ENCODE data around the gene EXTL1.

The EXTL1 gene

GRCh38 chr1:26041401-26041800 lies 19.8 kb downstream of the EXTL1 start:
- no peak overlapping the region for H3K4me3 ChIP-seq (ENCODE audit: low read depth, low read length)
- no peak for DNase-seq (ENCODE audit: low read depth)
- no peak for TF ChIP-seq CTCF (IDR thresholded peaks at IDR 0.05; ENCODE audit: low read depth, low read length, missing control alignments)

DNA sequence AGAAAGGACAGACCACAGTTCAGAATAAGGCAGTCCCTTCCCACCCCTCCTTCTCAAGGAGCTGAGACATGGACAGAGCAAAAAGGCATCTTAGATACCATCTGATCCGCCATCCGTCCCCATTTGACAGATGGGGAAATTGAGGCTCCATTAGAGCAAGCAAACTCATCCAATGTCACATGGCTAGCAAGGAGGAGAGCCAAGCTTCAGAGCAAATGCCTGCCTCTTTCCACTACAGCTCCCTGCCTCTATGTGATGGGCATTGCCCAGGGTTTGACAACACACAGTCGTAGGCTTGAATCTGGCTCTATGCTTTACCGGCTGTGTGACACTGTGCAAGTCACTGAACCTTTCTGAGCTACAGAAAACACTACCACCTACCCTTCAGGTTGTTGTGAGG lies 20.4 kb downstream of the EXTL1 start:
- no peak for TF ChIP-seq CTCF (IDR thresholded peaks at IDR 0.05; ENCODE audit: low read depth, low read length, missing control alignments)
- no peak overlapping the region for H3K4me3 ChIP-seq (ENCODE audit: low read depth, low read length)
- no peak for DNase-seq (ENCODE audit: low read depth)

DNA sequence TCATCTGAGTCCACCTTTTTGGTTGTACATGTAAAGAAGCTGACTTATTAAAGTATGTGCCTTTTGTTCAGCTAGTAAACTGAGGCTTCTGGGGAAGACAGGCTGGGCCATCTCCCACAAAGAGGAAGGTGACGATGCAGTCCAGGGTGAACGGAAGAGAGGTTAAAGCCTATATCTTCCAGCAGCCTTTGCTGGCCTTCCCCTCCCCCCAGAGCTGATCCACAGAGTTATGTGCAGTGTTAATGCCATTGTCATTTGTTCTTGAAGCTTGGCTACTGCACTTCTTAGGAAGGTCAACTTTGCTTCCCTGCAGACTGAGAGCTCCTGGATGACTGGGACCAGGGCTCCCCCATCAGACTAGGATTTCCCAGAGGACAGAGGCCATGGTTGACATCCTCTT lies 22.2 kb downstream of the EXTL1 start:
- TF ChIP-seq CTCF (IDR thresholded peaks at IDR 0.05; ENCODE audit: low read depth, low read length, missing control alignments) = no peak
- H3K4me3 ChIP-seq (ENCODE audit: low read depth, low read length) = no peak overlapping the region
- DNase-seq (ENCODE audit: low read depth) = no peak

GRCh38 chr1:26044414-26044813 lies 22.8 kb downstream of the EXTL1 start:
- TF ChIP-seq CTCF (IDR thresholded peaks at IDR 0.05; ENCODE audit: low read depth, low read length, missing control alignments) = no peak

DNA sequence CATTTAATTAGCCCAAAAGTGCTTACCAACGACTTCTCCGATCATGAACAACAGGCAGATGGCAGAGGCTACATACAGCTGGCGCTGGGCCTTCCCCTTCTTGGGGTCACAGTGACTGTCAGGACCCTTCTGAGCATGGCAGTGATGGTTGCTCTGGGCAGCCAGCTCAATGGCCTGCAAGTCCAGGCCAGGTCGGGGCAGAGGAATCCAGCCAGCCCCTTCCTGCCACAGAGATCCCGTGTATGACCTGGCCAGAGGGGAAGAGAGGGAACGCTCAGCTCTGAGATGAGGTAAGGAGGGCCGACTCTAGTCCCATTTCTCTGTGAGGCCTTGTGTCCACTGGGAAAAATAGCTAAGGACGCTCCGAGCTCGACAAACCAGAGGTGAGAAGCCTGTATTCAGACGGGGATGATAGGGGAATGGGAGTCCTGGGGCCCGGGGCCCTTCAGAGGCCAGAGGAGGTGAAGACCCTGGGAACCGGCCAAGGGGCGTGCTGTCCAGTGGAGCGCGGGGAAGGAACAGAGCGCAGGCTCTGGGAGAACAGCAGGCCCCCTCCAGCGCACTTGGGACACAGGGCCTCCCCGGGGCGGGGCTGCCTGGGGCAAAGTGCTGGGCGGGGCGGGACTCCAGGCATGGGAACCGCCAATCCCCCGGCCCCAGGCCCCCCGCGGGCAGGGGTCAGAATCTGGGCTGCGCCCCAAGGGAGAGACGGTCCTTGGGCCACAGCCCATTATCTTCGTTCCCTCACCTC lies 23.6 kb downstream of the EXTL1 start:
- DNase-seq (ENCODE audit: low read depth) = no peak
- no peak overlapping the region for H3K4me3 ChIP-seq (ENCODE audit: low read depth, low read length)
- no peak for TF ChIP-seq CTCF (IDR thresholded peaks at IDR 0.05; ENCODE audit: low read depth, low read length, missing control alignments)

More at GRCh38 chr1:26044414-26044813, 22.8 kb downstream of the EXTL1 start:
- no peak overlapping the region for H3K4me3 ChIP-seq (ENCODE audit: low read depth, low read length)
- no peak for DNase-seq (ENCODE audit: low read depth)

DNA sequence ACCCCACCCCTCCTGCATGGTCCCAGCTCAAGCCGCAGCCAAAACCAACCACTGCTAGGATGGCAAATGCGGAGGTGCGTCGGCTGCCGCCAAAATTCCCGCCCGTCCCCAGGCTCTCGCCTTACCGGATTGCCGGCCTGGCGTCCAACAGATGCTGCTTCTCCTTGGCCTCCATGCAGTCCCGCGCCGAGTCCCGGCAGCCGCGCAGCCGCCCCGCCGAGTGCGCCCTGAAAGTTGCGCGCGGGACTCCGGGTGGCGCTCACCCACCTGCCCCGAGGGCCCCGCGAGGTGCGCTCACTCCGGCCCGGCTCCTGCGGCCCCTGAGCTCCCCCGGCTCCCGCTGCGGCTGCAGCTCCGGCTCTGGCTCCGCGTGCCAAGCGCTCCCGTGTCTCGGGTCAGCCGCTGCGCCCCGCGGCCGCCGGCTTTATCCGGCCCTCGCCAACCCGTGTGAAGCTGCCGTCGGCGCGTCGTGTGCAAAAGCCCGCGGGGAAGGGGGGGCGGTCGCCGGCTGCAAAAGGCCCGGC lies 24.2 kb downstream of the EXTL1 start, which contains the start of gene SLC30A2:
Gene SLC30A2 (minus strand): TSS at position 397 of the 524 bp plus-strand sequence. CDS start 222 bp downstream, at position 175.
- H3K4me3 ChIP-seq (ENCODE audit: low read depth, low read length) = no peak within 1 kb of the TSS
- no peak for TF ChIP-seq CTCF (IDR thresholded peaks at IDR 0.05; ENCODE audit: low read depth, low read length, missing control alignments)
- DNase-seq (ENCODE audit: low read depth) = no peak
